ENCODE results near the gene RFXAP. TPM values are rescaled to one million over a fixed set of nuclear protein-coding genes. Genes with fewer than 3 reads are reported as not detected.
"Not testable (repeated sequence)": the region's sequence is repeated elsewhere in the genome, so short reads cannot be mapped to it uniquely, and the experiment has no call there.

RFXAP gene
- total RNA-seq, 1 donor from 2014 or later, result 5.5 TPM

- no peak overlapping the region for H3K9ac ChIP-seq (ENCODE audit: low read length)
- H3K27ac ChIP-seq (ENCODE audit: low read depth, low read length), result no peak overlapping the region
- no peaks in the 10 kb centered on the region for H3K79me2 ChIP-seq (ENCODE audit: insufficient read depth, low read length)
- no peaks in the 10 kb centered on the region for H4K20me1 ChIP-seq (ENCODE audit: insufficient read depth, low read length)
- Mint-ChIP-seq H3K9me3 (ENCODE audit: unreplicated experiment) (peaks cover 11% of the 10 kb centered on the region), H3K27me3 (ENCODE audit: low read depth, unreplicated experiment) (no peaks in the 10 kb centered on the region), H3K4me1 (ENCODE audit: low read depth, unreplicated experiment) (peaks cover 46% of the 10 kb centered on the region), H3K36me3 (ENCODE audit: low read depth, unreplicated experiment) (peaks cover 1% of the 10 kb centered on the region), H3K4me3 (ENCODE audit: unreplicated experiment) (no peak overlapping the region), H3K27ac (ENCODE audit: unreplicated experiment) (no peak overlapping the region)
- peaks cover 10% of the 10 kb centered on the region for H3K4me1 ChIP-seq (ENCODE audit: insufficient read depth, low read length)
- H3K4me2 ChIP-seq (ENCODE audit: low read length), result no peak overlapping the region
- H3K36me3 ChIP-seq (ENCODE audit: insufficient read depth, low read length), result no peaks in the 10 kb centered on the region
- H2AFZ ChIP-seq (ENCODE audit: low read depth, low read length), result no peak overlapping the region
- no peaks in the 10 kb centered on the region for H3K27me3 ChIP-seq (ENCODE audit: insufficient read depth, low read length)
- no peaks in the 10 kb centered on the region for H3K9me3 ChIP-seq (ENCODE audit: insufficient read depth, low read depth, low read length)
- TF ChIP-seq EZH2 (IDR thresholded peaks at IDR 0.05; ENCODE audit: insufficient read depth, low read length) (no peak), CTCF (IDR thresholded peaks at IDR 0.05; ENCODE audit: insufficient read depth, low read depth, low read length) (no peak)
- no peak overlapping the region for H3K4me3 ChIP-seq (ENCODE audit: insufficient read depth, low read depth, low read length)
- FAIRE-seq (no peak), DNase-seq (ENCODE audit: low read depth) (no peak)
These were observed 42.8 kb upstream of the RFXAP start for GRCh38 chr13:36776175-36776574.

DNA sequence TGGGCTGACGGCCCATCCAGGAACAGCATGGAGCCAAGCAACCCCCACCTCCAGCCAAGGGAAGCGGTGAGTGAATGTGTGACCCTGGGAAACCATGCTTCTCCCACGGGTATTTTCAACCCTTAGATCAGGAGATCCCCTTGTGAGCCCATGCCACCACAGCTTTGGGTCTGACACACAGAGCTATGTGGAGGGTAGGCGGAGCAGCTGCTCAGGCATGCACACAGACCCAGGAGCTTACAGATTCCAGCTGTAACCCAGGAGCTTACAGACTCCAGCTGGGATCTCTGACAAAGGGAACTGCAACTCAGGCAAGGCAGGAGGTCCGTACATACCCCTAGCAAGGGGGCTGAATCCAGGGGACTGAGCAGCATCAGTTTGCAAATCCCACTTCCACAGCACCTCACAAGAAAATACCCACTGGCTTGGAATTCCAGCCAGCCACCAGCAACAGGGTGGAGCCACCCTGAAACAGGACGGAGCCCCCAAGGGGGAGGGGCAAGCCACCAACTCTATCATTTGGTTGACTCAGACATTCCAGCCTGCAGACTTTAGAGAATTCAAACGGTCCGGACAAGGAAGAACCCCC is 40.8 kb upstream of the RFXAP start:
- Histone ChIP-seq H3K27me3 (ENCODE audit: insufficient read depth, low read length) (no peaks in the 10 kb centered on the region), H3K9ac (ENCODE audit: low read length) (peak overlapping the region; percentile 51), H3K4me3 (ENCODE audit: insufficient read depth, low read depth, low read length) (peak overlapping the region; percentile 15), H4K20me1 (ENCODE audit: insufficient read depth, low read length) (no peaks in the 10 kb centered on the region), H3K79me2 (ENCODE audit: insufficient read depth, low read length) (no peaks in the 10 kb centered on the region), H3K27ac (ENCODE audit: low read depth, low read length) (peak overlapping the region; percentile 48), H3K36me3 (ENCODE audit: insufficient read depth, low read length) (no peaks in the 10 kb centered on the region), H3K9me3 (ENCODE audit: insufficient read depth, low read depth, low read length) (no peaks in the 10 kb centered on the region), H3K4me2 (ENCODE audit: low read length) (peak overlapping the region; percentile 80), H2AFZ (ENCODE audit: low read depth, low read length) (peak overlapping the region; percentile 65), H3K4me1 (ENCODE audit: insufficient read depth, low read length) (peaks cover 10% of the 10 kb centered on the region)
- peaks cover 11% of the 10 kb centered on the region for H3K9me3 Mint-ChIP-seq (ENCODE audit: unreplicated experiment)
- H3K4me1 Mint-ChIP-seq (ENCODE audit: low read depth, unreplicated experiment), result peaks cover 46% of the 10 kb centered on the region
- FAIRE-seq (no peak), DNase-seq (ENCODE audit: low read depth) (peak; percentile 96)
- no peak for TF ChIP-seq CTCF (IDR thresholded peaks at IDR 0.05; ENCODE audit: insufficient read depth, low read depth, low read length)
- TF ChIP-seq EZH2 (IDR thresholded peaks at IDR 0.05; ENCODE audit: insufficient read depth, low read length), result no peak
- H3K4me3 Mint-ChIP-seq (ENCODE audit: unreplicated experiment), result peak overlapping the region; percentile 45
- H3K27ac Mint-ChIP-seq (ENCODE audit: unreplicated experiment), result peak overlapping the region; percentile 98
- H3K27me3 Mint-ChIP-seq (ENCODE audit: low read depth, unreplicated experiment), result no peaks in the 10 kb centered on the region
- no peaks in the 10 kb centered on the region for H3K36me3 Mint-ChIP-seq (ENCODE audit: low read depth, unreplicated experiment)

DNA sequence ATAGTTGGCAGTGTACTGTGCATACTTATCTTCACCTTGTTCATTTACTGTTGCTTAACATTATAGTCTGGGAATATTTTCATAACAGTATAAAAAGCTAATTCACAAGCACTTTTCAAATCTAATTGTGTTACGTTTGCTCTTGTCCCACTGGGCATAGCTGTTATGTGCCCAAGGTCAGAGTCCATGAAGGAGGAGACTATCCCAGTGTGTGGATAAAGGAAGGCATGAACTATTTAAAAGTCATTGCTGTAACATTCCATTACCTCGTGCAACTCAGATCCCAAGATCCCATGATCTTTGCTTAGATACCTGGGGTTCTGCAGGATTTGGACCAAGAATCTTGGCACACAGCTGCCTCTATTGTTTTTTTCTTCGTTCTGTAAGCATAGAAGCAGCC is 35.1 kb upstream of the RFXAP start:
- no peak for FAIRE-seq

GRCh38 chr13:36786175-36786574 is 32.8 kb upstream of the RFXAP start:
- DNase-seq (ENCODE audit: low read depth); H4K20me1 ChIP-seq (ENCODE audit: insufficient read depth, low read length); H3K79me2 ChIP-seq (ENCODE audit: insufficient read depth, low read length); H3K9me3 ChIP-seq (ENCODE audit: insufficient read depth, low read depth, low read length); H3K36me3 Mint-ChIP-seq (ENCODE audit: low read depth, unreplicated experiment); H3K27me3 Mint-ChIP-seq (ENCODE audit: low read depth, unreplicated experiment); H3K4me2 ChIP-seq (ENCODE audit: low read length); H3K4me3 ChIP-seq (ENCODE audit: insufficient read depth, low read depth, low read length); H2AFZ ChIP-seq (ENCODE audit: low read depth, low read length); H3K9me3 Mint-ChIP-seq (ENCODE audit: unreplicated experiment); H3K4me3 Mint-ChIP-seq (ENCODE audit: unreplicated experiment); H3K36me3 ChIP-seq (ENCODE audit: insufficient read depth, low read length); H3K27me3 ChIP-seq (ENCODE audit: insufficient read depth, low read length); H3K9ac ChIP-seq (ENCODE audit: low read length); H3K27ac ChIP-seq (ENCODE audit: low read depth, low read length); H3K4me1 ChIP-seq (ENCODE audit: insufficient read depth, low read length); H3K27ac Mint-ChIP-seq (ENCODE audit: unreplicated experiment); FAIRE-seq: not testable (repeated sequence)
- H3K4me1 Mint-ChIP-seq (ENCODE audit: low read depth, unreplicated experiment), result peaks cover 21% of the 10 kb centered on the region

More for the DNA sequence above, 35.1 kb upstream of the RFXAP start:
- no peaks in the 10 kb centered on the region for H3K79me2 ChIP-seq (ENCODE audit: insufficient read depth, low read length)
- TF ChIP-seq EZH2 (IDR thresholded peaks at IDR 0.05; ENCODE audit: insufficient read depth, low read length), result no peak
- TF ChIP-seq CTCF (IDR thresholded peaks at IDR 0.05; ENCODE audit: insufficient read depth, low read depth, low read length), result no peak
- Mint-ChIP-seq H3K4me3 (ENCODE audit: unreplicated experiment) (no peak overlapping the region), H3K36me3 (ENCODE audit: low read depth, unreplicated experiment) (no peaks in the 10 kb centered on the region), H3K9me3 (ENCODE audit: unreplicated experiment) (no peaks in the 10 kb centered on the region), H3K27me3 (ENCODE audit: low read depth, unreplicated experiment) (no peaks in the 10 kb centered on the region), H3K27ac (ENCODE audit: unreplicated experiment) (no peak overlapping the region), H3K4me1 (ENCODE audit: low read depth, unreplicated experiment) (peaks cover 33% of the 10 kb centered on the region)
- no peak overlapping the region for H3K27ac ChIP-seq (ENCODE audit: low read depth, low read length)
- no peaks in the 10 kb centered on the region for H3K36me3 ChIP-seq (ENCODE audit: insufficient read depth, low read length)
- H3K4me2 ChIP-seq (ENCODE audit: low read length), result no peak overlapping the region
- peaks cover 3% of the 10 kb centered on the region for H3K4me1 ChIP-seq (ENCODE audit: insufficient read depth, low read length)
- DNase-seq (ENCODE audit: low read depth), result no peak
- no peaks in the 10 kb centered on the region for H3K9me3 ChIP-seq (ENCODE audit: insufficient read depth, low read depth, low read length)
- H3K4me3 ChIP-seq (ENCODE audit: insufficient read depth, low read depth, low read length), result no peak overlapping the region
- H2AFZ ChIP-seq (ENCODE audit: low read depth, low read length), result no peak overlapping the region
- H4K20me1 ChIP-seq (ENCODE audit: insufficient read depth, low read length), result no peaks in the 10 kb centered on the region
- no peak overlapping the region for H3K9ac ChIP-seq (ENCODE audit: low read length)
- H3K27me3 ChIP-seq (ENCODE audit: insufficient read depth, low read length), result no peaks in the 10 kb centered on the region
